ENCODE measurements around the gene OR51B4.

DNA sequence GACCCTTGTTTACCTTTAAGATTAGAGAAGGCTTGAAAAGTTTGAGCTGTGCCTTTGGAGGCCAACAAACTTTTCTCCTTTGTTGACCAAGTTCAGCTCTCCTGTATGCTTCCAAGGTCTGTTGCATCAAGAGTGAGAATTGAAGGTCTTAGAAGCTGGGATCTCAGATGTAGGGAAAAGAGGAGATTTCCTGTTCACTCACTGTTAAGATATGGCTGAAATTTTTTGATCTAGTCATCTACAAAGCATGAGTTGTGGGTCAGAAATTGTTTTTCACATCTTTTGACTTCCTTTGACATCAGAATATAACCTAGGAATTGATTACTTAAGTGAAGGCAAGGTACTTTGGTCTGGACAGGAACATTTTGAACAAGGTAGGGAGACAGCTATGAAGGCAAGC is 12.1 kb downstream of the OR51B4 start:
- TF ChIP-seq, protein P1, sequence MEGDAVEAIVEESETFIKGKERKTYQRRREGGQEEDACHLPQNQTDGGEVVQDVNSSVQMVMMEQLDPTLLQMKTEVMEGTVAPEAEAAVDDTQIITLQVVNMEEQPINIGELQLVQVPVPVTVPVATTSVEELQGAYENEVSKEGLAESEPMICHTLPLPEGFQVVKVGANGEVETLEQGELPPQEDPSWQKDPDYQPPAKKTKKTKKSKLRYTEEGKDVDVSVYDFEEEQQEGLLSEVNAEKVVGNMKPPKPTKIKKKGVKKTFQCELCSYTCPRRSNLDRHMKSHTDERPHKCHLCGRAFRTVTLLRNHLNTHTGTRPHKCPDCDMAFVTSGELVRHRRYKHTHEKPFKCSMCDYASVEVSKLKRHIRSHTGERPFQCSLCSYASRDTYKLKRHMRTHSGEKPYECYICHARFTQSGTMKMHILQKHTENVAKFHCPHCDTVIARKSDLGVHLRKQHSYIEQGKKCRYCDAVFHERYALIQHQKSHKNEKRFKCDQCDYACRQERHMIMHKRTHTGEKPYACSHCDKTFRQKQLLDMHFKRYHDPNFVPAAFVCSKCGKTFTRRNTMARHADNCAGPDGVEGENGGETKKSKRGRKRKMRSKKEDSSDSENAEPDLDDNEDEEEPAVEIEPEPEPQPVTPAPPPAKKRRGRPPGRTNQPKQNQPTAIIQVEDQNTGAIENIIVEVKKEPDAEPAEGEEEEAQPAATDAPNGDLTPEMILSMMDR (conservative IDR thresholded peaks at IDR 0.05; ENCODE audit: low read depth, low read length) = no peak
- no peak for TF ChIP-seq EZH2 (IDR thresholded peaks at IDR 0.05; ENCODE audit: low read length, unreplicated experiment)
- no peak for TF ChIP-seq EZH2phosphoT487 (IDR thresholded peaks at IDR 0.05; ENCODE audit: borderline replicate concordance, low read length)
